ENCODE results near the gene ZP1. TPM values are rescaled to one million over a fixed set of nuclear protein-coding genes. Genes with fewer than 3 reads are reported as not detected.

The ZP1 gene
- total and polyA plus RNA-seq, 3 donors from 2014 or later, result 3.5 to 11.2 (median 4.0) TPM

DNA sequence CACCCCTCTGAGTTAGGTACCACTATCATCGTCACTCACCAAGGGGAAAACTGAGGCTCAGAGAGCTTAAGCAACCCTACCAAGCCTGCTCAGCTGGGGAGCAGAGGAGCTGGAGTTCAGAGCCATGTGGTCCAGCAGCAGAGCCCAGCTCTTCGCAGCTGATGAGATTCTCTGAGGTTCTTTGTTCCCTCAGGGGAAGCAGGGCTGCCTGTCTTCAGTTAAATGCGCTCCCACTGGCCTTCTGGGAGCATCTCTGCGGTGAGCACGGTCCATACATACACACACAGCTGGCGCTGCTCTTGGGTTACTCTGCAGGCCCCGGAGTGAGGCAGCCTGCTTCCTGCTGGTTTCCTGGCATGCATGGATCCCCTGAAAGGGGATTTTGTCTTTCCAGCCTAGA, 6.4 kb upstream of the ZP1 start:
- 70 to 89% methylated on average over 4 to 7 of the region's 7 CpGs for WGBS, 2 donors
- Histone ChIP-seq H3K4me1 (peaks cover 11% of the 10 kb centered on the region), H3K27me3 (no peaks in the 10 kb centered on the region), H3K36me3 (ENCODE audit: low read depth, missing control alignments) (no peaks in the 10 kb centered on the region), H3K27ac (no peak overlapping the region), H3K9me3 (no peaks in the 10 kb centered on the region), H3K4me3 (no peak overlapping the region)
- TF ChIP-seq POLR2A (IDR thresholded peaks at IDR 0.05), result no peak
- TF ChIP-seq, protein P1, sequence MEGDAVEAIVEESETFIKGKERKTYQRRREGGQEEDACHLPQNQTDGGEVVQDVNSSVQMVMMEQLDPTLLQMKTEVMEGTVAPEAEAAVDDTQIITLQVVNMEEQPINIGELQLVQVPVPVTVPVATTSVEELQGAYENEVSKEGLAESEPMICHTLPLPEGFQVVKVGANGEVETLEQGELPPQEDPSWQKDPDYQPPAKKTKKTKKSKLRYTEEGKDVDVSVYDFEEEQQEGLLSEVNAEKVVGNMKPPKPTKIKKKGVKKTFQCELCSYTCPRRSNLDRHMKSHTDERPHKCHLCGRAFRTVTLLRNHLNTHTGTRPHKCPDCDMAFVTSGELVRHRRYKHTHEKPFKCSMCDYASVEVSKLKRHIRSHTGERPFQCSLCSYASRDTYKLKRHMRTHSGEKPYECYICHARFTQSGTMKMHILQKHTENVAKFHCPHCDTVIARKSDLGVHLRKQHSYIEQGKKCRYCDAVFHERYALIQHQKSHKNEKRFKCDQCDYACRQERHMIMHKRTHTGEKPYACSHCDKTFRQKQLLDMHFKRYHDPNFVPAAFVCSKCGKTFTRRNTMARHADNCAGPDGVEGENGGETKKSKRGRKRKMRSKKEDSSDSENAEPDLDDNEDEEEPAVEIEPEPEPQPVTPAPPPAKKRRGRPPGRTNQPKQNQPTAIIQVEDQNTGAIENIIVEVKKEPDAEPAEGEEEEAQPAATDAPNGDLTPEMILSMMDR (IDR thresholded peaks at IDR 0.05), result no peak
- no peak for DNase-seq
- intact Hi-C loops (cut with DNase I; ENCODE audit: low total_unique reads), result no loop called here

DNA sequence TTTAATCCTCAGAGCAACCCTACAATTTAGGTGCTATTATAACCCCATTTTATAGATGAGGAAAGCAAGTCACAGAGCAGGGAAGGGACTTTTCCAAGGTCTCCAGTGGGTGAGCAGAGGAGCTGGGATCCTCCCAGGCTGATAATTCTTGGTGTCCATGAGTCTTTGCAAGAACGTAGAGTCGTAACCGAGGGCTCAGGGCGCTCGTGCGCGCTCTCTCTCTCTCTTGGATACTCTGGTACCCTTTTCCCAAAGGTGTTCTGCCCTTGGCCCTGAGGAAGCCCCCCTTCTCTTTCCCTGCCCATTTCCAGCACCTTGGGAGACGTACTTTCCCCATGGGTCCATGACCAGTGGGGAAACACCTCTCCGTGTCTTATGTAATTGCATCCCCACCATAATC, 5.2 kb upstream of the ZP1 start:
- H3K27me3 ChIP-seq, result no peaks in the 10 kb centered on the region

DNA sequence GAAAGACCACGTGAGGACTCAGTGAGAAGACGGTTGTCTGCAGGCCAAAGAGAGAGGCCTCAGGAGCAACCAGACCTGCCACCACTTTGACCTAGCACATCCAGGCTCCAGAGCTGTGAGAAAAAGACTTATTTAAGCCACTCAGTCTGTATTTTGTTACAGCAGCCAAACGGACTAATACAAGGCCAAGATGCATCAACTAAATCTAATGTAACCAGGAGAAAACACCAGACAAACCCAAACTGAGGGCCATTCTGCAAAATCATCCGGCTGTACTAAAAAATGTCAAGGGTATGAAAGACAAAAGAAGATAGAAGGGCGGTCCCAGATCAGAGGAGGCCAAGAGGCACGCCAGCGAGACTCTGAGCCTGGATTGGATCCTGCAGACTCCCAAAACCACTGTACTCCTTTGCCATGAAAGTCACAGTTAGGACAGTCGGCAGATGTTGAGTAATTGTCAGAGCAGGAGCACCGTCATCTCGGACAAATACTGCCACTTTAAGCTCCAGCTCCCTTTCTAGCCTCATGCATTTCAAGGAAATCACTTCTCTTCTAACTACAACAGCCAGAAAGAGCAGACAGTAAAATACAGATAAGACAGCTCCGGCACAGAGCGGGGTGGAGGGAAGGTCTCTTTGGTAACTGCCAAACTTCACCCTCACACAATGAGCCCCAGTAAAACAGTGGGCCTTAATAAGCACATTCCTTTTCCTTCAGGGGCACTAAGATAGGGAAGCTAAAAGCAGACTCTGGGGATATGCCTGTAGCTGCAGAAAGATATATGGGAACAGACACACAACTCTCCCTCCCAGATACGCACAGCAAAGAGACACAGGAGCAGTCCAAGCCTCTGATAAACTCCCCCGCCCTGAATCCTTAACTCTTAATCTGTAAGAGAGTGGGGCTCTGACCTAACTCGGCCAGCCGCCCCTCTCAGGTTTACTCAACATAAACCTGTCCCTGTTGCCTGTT, 3.5 kb upstream of the ZP1 start:
- no peaks in the 10 kb centered on the region for H3K36me3 ChIP-seq (ENCODE audit: low read depth, missing control alignments)
- 53 to 65% methylated on average over 12 to 16 of the region's 16 CpGs for WGBS, 2 donors
- no peak overlapping the region for H3K27ac ChIP-seq
- no peaks in the 10 kb centered on the region for H3K9me3 ChIP-seq
- intact Hi-C loops (cut with DNase I; ENCODE audit: low total_unique reads), result no loop called here
- H3K27me3 ChIP-seq, result no peaks in the 10 kb centered on the region
- H3K4me3 ChIP-seq, result no peak overlapping the region
- peak; percentile 15 for DNase-seq
- TF ChIP-seq, protein P1 (IDR thresholded peaks at IDR 0.05), result no peak
- no peak for TF ChIP-seq POLR2A (IDR thresholded peaks at IDR 0.05)
- H3K4me1 ChIP-seq, result peaks cover 11% of the 10 kb centered on the region

More for the DNA sequence above, 5.2 kb upstream of the ZP1 start:
- intact Hi-C loops (cut with DNase I; ENCODE audit: low total_unique reads), result no loop called here
- no peaks in the 10 kb centered on the region for H3K36me3 ChIP-seq (ENCODE audit: low read depth, missing control alignments)
- H3K4me1 ChIP-seq, result peaks cover 11% of the 10 kb centered on the region
- WGBS, 2 donors, result 95 to 98% methylated on average over 9 of the region's 9 CpGs
- DNase-seq, result no peak
- H3K4me3 ChIP-seq, result no peak overlapping the region
- H3K9me3 ChIP-seq, result no peaks in the 10 kb centered on the region
- TF ChIP-seq, protein P1 (IDR thresholded peaks at IDR 0.05), result no peak
- TF ChIP-seq POLR2A (IDR thresholded peaks at IDR 0.05), result no peak
- no peak overlapping the region for H3K27ac ChIP-seq

DNA sequence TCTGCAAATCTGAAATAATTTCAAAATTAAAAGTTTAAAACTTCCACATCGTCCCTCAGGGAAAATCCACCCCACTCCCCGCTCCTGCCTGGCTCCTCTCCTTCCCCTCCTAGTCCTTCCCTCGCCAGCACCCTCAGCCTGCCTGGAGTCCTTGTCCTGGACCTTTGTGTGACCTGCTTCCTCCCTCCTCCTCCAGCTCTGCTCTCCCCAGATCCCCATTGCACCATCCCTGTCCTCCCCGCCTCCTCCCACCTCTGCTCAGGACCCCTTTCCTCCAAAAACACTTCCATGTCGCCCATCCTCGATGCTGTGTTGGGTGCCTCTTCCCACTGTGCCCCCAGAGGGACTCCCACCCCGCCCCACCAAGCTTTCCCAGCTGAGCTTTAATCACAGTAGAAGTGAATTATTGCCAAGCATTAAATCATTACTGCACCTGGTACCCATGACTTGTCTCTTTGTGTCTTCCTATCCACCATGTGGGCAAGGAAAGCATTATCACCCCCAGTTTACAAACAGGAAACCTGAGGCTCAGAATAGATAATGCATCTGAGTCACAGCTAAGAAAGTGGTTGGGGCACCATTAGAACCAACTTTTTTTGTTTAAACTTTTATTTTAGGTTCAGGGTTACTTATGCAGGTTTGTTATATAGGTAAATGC, 2.4 kb upstream of the ZP1 start:
- peaks cover 13% of the 10 kb centered on the region for H3K4me1 ChIP-seq
- H3K36me3 ChIP-seq (ENCODE audit: low read depth, missing control alignments), result no peaks in the 10 kb centered on the region
- intact Hi-C loops (cut with DNase I; ENCODE audit: low total_unique reads), result no loop called here
- no peak overlapping the region for H3K27ac ChIP-seq
- no peak overlapping the region for H3K4me3 ChIP-seq
- H3K27me3 ChIP-seq, result no peaks in the 10 kb centered on the region
- DNase-seq, result peak; percentile 14
- WGBS, 2 donors, result 68 to 77% methylated on average over 7 of the region's 7 CpGs
- no peaks in the 10 kb centered on the region for H3K9me3 ChIP-seq
- no peak for TF ChIP-seq POLR2A (IDR thresholded peaks at IDR 0.05)
- TF ChIP-seq, protein P1 (IDR thresholded peaks at IDR 0.05), result no peak

Data from testis (tissue), 3 donors.